Neuronal stem cell (in vitro differentiated cells): ENCODE data around the gene SDCCAG8.

Experiments
- DNase-seq: peaks from one replicate; pipeline ENCODE4 v3.0.0-alpha.2; 2013; ENCODE audit warnings: low spot score
- H2AFZ ChIP-seq: one replicate; pipeline ENCODE4 v1.6.1; 2013; ENCODE audit warnings: mild to moderate bottlenecking, low read length, inconsistent platforms
- H2AK5ac ChIP-seq: 2 replicates; pipeline ENCODE4 v1.6.1; 2013; ENCODE audit warnings: low read depth, mild to moderate bottlenecking, inconsistent platforms, low read length, moderate library complexity, mixed read lengths
- H2BK120ac ChIP-seq: 2 replicates; pipeline ENCODE4 v1.6.1; 2013; ENCODE audit warnings: low read depth, mild to moderate bottlenecking, inconsistent platforms, low read length, moderate library complexity, mixed read lengths
- H2BK12ac ChIP-seq: one replicate; pipeline ENCODE4 v1.6.1; 2013; ENCODE audit warnings: low read length, inconsistent platforms
- H2BK15ac ChIP-seq: 2 replicates; pipeline ENCODE4 v1.6.1; 2013; ENCODE audit warnings: mild to moderate bottlenecking, low read length, inconsistent platforms, mixed read lengths
- H2BK5ac ChIP-seq: one replicate; pipeline ENCODE4 v1.6.1; 2013; ENCODE audit warnings: inconsistent platforms, mild to moderate bottlenecking, low read length, moderate library complexity
- H3K14ac ChIP-seq: one replicate; pipeline ENCODE4 v1.6.1; 2013; ENCODE audit warnings: low read length, inconsistent platforms
- H3K18ac ChIP-seq: 2 replicates; pipeline ENCODE4 v1.6.1; 2013; ENCODE audit warnings: low read length, inconsistent platforms
- H3K23ac ChIP-seq: 2 replicates; pipeline ENCODE4 v1.6.1; 2013; ENCODE audit warnings: low read depth, mild to moderate bottlenecking, mixed read lengths, low read length, inconsistent platforms; ENCODE audit not compliant: poor library complexity
- H3K27ac ChIP-seq: replicated peaks from 3 replicates; pipeline ENCODE4 v1.5.1; 2013; ENCODE audit warnings: low read length, inconsistent platforms
- H3K27me3 ChIP-seq, 3 experiments: 2 replicates each; pipeline ENCODE4 v1.6.1; 2013; ENCODE audit warnings: low read length in 3 of 3, mild to moderate bottlenecking in 2 of 3, inconsistent platforms in 1 of 3, low read depth in 1 of 3, mixed read lengths in 1 of 3, moderate library complexity in 1 of 3; ENCODE audit not compliant: control insufficient read depth in 3 of 3, insufficient read depth in 3 of 3
- H3K36me3 ChIP-seq, 2 donors: replicated peaks in 1 of 2; 2 replicates each; pipeline ENCODE4 v1.6.1; 2013; ENCODE audit warnings: low read length in 2 of 2; ENCODE audit not compliant: control insufficient read depth in 2 of 2, insufficient read depth in 2 of 2
- H3K4ac ChIP-seq: 2 replicates; pipeline ENCODE4 v1.6.1; 2013; ENCODE audit warnings: inconsistent platforms, mild to moderate bottlenecking, low read length, moderate library complexity
- H3K4me1 ChIP-seq, 2 donors: 1 replicate in 1 of 2; 2 replicates in 1 of 2; pipeline ENCODE4 v1.6.1; 2013; ENCODE audit warnings: low read length in 2 of 2, low read depth in 1 of 2; ENCODE audit not compliant: control insufficient read depth in 2 of 2, insufficient read depth in 1 of 2
- H3K4me2 ChIP-seq: one replicate; pipeline ENCODE4 v1.6.1; 2013; ENCODE audit warnings: mild to moderate bottlenecking, low read length, inconsistent platforms; ENCODE audit not compliant: insufficient read depth, poor library complexity, severe bottlenecking
- H3K4me3 ChIP-seq, 2 donors: 2 replicates each; pipeline ENCODE4 v1.5.1; 2013; ENCODE audit warnings: low read length in 2 of 2, mild to moderate bottlenecking in 2 of 2, inconsistent platforms in 1 of 2, moderate library complexity in 1 of 2
- H3K79me1 ChIP-seq: one replicate; pipeline ENCODE4 v1.6.1; 2013; ENCODE audit warnings: low read depth, mild to moderate bottlenecking, inconsistent platforms, low read length, moderate library complexity
- H3K9ac ChIP-seq: one replicate; pipeline ENCODE4 v1.6.1; 2013; ENCODE audit warnings: mild to moderate bottlenecking, low read depth, low read length, inconsistent platforms; ENCODE audit not compliant: poor library complexity
- H3K9me3 ChIP-seq, 2 donors: replicated peaks in 1 of 2; 2 replicates each; pipeline versions ENCODE3 to v1.6.1; 2013; ENCODE audit warnings: low read length in 2 of 2, mild to moderate bottlenecking in 2 of 2, inconsistent platforms in 1 of 2, low read depth in 1 of 2, mixed read lengths in 1 of 2, moderate library complexity in 1 of 2; ENCODE audit not compliant: control insufficient read depth in 2 of 2, insufficient read depth in 1 of 2
- H4K8ac ChIP-seq: one replicate; pipeline ENCODE4 v1.6.1; 2013; ENCODE audit warnings: low read depth, mild to moderate bottlenecking, inconsistent platforms, low read length, moderate library complexity
- H4K91ac ChIP-seq: one replicate; pipeline ENCODE4 v1.6.1; 2013; ENCODE audit warnings: low read length, low read depth, mild to moderate bottlenecking, inconsistent platforms; ENCODE audit not compliant: poor library complexity
- WGBS, 2 donors: extraction: QIAGEN DNeasy Blood & Tissue Kit; methylation state at CpG; one replicate each; pipeline ENCODE4 v1.1.7; 2013; ENCODE audit warnings: missing lambda C conversion rate in 2 of 2, mixed read lengths in 1 of 2; ENCODE audit not compliant: insufficient read length in 2 of 2, insufficient replicate concordance in 1 of 2; ENCODE audit errors: extremely low coverage in 2 of 2; 5-methylcytosine and 5-hydroxymethylcytosine counted together

SDCCAG8 gene

GRCh38 chr1:243364330-243364729, 108.5 kb downstream of the SDCCAG8 start:
- Histone ChIP-seq H2BK5ac (no peak overlapping the region), H3K9ac (no peak overlapping the region), H3K4ac (no peak overlapping the region), H3K4me1 (no peaks in the 10 kb centered on the region), H2BK15ac (no peak overlapping the region), H2BK12ac (no peak overlapping the region), H3K9me3 (no peaks in the 10 kb centered on the region), H3K18ac (no peak overlapping the region), H2AK5ac (no peak overlapping the region), H3K36me3 (no peaks in the 10 kb centered on the region), H3K4me3 (no peak overlapping the region), H2AFZ (no peak overlapping the region), H3K27ac (no peak overlapping the region), H3K27me3 (no peaks in the 10 kb centered on the region), H3K4me2 (no peak overlapping the region), H3K23ac (no peak overlapping the region), H3K79me1 (no peaks in the 10 kb centered on the region), H4K8ac (no peak overlapping the region), H3K14ac (no peak overlapping the region), H2BK120ac (no peak overlapping the region), H4K91ac (no peak overlapping the region)
- DNase-seq, result no peak
- no CpG with 5 or more reads among the region's 2 CpGs for WGBS, 2 donors

DNA sequence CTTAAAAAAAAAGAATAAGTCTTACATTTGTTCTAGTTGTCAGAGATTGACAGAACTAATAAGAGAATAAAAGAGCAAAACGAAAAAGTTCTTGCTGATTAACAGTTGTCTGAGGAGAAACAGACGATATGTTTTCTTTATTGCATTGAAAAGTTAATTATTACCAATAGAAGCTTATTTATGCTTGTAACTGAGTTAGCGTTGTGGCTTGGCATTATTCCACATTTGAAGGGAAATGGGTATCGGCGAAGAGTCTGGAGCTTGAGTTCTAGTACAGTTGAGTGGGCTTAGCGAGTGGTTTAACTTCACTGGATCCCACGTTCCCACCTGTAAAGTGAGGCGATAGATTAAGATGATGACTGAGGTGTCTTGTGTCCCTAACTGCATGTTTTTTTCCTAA, 109.0 kb downstream of the SDCCAG8 start:
- H3K27ac ChIP-seq, result no peak overlapping the region
- no CpG with 5 or more reads among the region's 8 CpGs for WGBS, 2 donors

DNA sequence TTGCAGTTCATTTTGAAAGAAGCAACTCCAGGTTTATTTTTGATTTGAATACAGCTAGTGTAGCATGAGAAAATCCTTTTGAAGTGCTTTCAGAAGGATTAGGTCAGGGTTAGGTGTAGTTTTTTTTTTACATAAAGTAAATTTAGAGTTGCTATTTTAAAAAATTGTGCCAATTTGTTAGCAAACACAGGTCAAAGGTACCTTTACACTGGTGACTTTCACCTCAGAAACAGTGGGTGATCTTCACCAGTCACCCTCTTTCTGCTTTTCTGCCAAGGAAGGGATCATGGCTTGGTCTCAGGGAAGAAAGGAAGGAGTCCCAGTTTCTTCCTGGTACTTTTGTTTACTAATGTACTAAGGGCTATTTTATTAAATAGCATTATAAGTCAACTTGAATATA, 111.5 kb downstream of the SDCCAG8 start:
- Histone ChIP-seq H3K36me3 (no peaks in the 10 kb centered on the region), H3K23ac (no peak overlapping the region), H3K9ac (no peak overlapping the region), H3K14ac (no peak overlapping the region), H2BK15ac (no peak overlapping the region), H2AK5ac (no peak overlapping the region), H2BK5ac (no peak overlapping the region), H2AFZ (no peak overlapping the region), H4K91ac (no peak overlapping the region), H3K9me3 (no peaks in the 10 kb centered on the region), H3K4me2 (no peak overlapping the region), H3K27me3 (no peaks in the 10 kb centered on the region), H3K4me1 (no peaks in the 10 kb centered on the region), H3K4ac (no peak overlapping the region), H3K4me3 (no peak overlapping the region), H2BK12ac (no peak overlapping the region), H2BK120ac (no peak overlapping the region), H3K27ac (no peak overlapping the region), H3K79me1 (no peaks in the 10 kb centered on the region), H3K18ac (no peak overlapping the region), H4K8ac (no peak overlapping the region)
- DNase-seq, result no peak

More for the DNA sequence above, 109.0 kb downstream of the SDCCAG8 start:
- no peak for DNase-seq
- Histone ChIP-seq H2AK5ac (no peak overlapping the region), H3K9me3 (no peaks in the 10 kb centered on the region), H3K4ac (no peak overlapping the region), H2BK5ac (no peak overlapping the region), H3K79me1 (no peaks in the 10 kb centered on the region), H2BK120ac (no peak overlapping the region), H3K4me2 (no peak overlapping the region), H2BK12ac (no peak overlapping the region), H2AFZ (no peak overlapping the region), H3K9ac (no peak overlapping the region), H3K23ac (no peak overlapping the region), H3K4me1 (no peaks in the 10 kb centered on the region), H3K4me3 (no peak overlapping the region), H3K18ac (no peak overlapping the region), H2BK15ac (no peak overlapping the region), H3K36me3 (no peaks in the 10 kb centered on the region), H3K27me3 (no peaks in the 10 kb centered on the region), H3K14ac (no peak overlapping the region), H4K91ac (no peak overlapping the region), H4K8ac (no peak overlapping the region)

GRCh38 chr1:243374412-243374811, 118.6 kb downstream of the SDCCAG8 start:
- no peak overlapping the region for H3K14ac ChIP-seq
- H2AFZ ChIP-seq, result no peak overlapping the region
- peaks cover 0 to 1% of the 10 kb centered on the region in 2 donors for H3K36me3 ChIP-seq
- H4K8ac ChIP-seq, result no peak overlapping the region
- no peak overlapping the region for H2AK5ac ChIP-seq
- no peak overlapping the region for H2BK12ac ChIP-seq
- H3K27ac ChIP-seq, result no peak overlapping the region
- H3K23ac ChIP-seq, result no peak overlapping the region
- no peak overlapping the region for H3K4ac ChIP-seq
- no peak overlapping the region for H3K18ac ChIP-seq
- peaks cover 0 to 17% of the 10 kb centered on the region in 2 donors for H3K9me3 ChIP-seq
- H4K91ac ChIP-seq, result no peak overlapping the region
- H3K4me3 ChIP-seq, result no peak overlapping the region
- no peaks in the 10 kb centered on the region for H3K79me1 ChIP-seq
- no peaks in the 10 kb centered on the region for H3K27me3 ChIP-seq
- no CpG with 5 or more reads among the region's 4 CpGs for WGBS, 2 donors
- no peak for DNase-seq
- no peaks in the 10 kb centered on the region for H3K4me1 ChIP-seq
- no peak overlapping the region for H2BK5ac ChIP-seq
- H3K4me2 ChIP-seq, result no peak overlapping the region
- H2BK15ac ChIP-seq, result no peak overlapping the region
- no peak overlapping the region for H3K9ac ChIP-seq
- no peak overlapping the region for H2BK120ac ChIP-seq
